Fibroblast of mammary gland (primary cell): Measurements from ENCODE around the gene HABP2.

Experiments used
- DNase-seq: peaks from one replicate; pipeline ENCODE4 v3.0.0-alpha.2; 2010; ENCODE audit warnings: low read depth
- H3K4me3 ChIP-seq: 2 replicates; pipeline ENCODE4 v1.5.1; 2011; ENCODE audit warnings: low read depth, mild to moderate bottlenecking, low read length, moderate library complexity; ENCODE audit not compliant: control insufficient read depth
- TF ChIP-seq, protein P1 (sequence below): conservative IDR thresholded peaks from 2 replicates; pipeline ENCODE4 v1.5.1; 2011; ENCODE audit warnings: low read depth, low read length, inconsistent platforms; ENCODE audit not compliant: control insufficient read depth, insufficient read depth

Gene HABP2

DNA sequence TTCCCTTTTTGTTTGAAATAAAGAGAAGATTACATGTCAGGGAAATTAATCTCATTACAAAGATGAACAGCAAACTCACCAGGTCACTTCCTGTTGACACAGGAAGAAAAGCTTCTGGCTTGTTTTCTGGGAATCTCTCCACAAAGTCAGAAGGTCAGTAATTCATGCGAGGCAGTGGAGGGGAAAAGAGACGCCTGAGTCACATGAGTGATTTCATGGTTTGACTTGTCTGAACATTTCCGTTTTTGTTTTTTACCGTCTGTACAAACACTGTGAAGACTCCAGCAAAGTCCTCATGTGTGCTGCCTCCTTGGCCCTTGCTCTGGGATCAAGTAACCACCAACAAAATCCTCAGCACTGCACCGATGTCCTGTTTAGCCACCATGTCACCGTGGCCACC, 2.5 kb upstream of the HABP2 start:
- TF ChIP-seq, protein P1, sequence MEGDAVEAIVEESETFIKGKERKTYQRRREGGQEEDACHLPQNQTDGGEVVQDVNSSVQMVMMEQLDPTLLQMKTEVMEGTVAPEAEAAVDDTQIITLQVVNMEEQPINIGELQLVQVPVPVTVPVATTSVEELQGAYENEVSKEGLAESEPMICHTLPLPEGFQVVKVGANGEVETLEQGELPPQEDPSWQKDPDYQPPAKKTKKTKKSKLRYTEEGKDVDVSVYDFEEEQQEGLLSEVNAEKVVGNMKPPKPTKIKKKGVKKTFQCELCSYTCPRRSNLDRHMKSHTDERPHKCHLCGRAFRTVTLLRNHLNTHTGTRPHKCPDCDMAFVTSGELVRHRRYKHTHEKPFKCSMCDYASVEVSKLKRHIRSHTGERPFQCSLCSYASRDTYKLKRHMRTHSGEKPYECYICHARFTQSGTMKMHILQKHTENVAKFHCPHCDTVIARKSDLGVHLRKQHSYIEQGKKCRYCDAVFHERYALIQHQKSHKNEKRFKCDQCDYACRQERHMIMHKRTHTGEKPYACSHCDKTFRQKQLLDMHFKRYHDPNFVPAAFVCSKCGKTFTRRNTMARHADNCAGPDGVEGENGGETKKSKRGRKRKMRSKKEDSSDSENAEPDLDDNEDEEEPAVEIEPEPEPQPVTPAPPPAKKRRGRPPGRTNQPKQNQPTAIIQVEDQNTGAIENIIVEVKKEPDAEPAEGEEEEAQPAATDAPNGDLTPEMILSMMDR, result no peak
- DNase-seq, result peak; percentile 38
- H3K4me3 ChIP-seq, result no peak overlapping the region

DNA sequence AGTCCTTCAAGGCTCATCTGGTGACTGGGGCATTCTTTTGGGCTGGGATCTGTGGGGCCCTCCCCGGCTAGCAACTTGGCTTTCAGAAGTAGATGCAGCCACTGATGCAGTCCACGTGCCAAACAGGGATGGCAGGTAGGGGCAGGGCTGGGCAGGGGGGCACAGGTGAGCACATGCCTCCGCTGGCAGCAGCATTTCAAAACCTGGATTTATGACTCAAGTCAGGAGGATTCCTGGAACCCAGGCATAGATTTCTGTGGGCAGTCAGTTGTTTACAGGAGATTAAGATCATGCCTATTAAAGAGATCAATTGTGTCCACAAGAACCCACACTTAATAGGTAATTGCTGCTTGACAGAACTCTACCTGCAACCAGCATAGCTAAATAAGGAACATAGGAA, 839 bp upstream of the HABP2 start:
- TF ChIP-seq, protein P1, result no peak
- DNase-seq, result no peak

DNA sequence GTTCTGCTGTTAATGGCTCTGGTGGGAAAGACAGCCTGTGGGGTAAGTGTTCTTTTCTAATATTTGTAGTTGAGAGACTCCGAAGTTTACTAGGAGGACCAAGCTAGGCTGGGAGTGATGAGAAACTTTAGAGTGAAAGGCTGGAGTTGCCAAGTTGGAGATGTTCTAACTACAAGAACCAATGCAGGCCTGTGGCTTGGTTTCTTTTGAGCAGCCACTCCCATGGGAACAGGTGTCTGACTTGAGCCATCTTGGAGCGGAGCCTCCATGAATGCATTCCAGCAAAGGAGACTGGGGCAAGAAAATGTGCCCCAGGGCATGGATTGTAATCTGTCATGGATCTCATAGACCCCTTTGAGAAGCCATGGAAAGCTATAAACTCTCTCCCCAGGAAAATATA, 296 bp downstream of the HABP2 start:
- TF ChIP-seq, protein P1, result no peak
- DNase-seq, result no peak
- no peak overlapping the region for H3K4me3 ChIP-seq

More for the DNA sequence above, 839 bp upstream of the HABP2 start:
- H3K4me3 ChIP-seq, result no peak overlapping the region

DNA sequence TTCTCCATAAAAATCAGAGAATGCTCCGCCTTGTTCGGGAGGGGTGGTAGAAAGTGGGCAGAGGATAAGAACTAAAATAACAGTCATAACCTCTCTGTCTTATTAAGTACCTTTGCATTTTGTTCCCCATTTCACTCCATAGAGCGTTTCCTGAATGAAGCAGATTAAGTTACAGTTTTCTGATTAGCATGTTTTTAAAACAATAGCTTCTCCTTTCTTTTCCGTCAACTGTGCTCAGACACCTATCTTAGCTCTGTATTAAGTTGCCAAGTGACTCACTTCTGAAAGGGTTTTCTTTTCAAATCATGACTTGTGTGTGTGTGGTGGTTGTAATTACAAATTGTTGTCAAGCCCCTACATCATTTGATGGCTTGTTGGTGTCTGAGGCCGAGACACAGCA, 1.4 kb downstream of the HABP2 start:
- TF ChIP-seq, protein P1, result no peak
- no peak overlapping the region for H3K4me3 ChIP-seq
- DNase-seq, result no peak

DNA sequence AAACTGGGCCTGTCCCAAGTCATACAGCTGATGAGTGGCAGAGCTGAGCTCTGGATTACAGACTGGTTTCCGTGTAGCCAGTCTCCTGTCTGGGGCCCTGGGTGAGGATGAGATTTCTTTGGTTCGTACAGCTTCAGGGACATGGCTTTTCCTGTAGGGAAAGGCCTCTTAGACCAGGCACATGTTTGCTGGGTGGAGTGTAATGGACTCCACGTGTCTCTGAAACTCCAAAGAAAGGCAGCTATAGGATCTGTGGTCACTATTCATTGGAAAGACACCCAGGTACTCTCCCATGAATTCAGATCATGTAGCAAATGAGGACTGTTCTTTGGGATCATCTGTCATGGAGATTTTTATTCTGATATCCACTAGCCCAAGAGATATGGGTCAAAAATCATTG, 2.4 kb downstream of the HABP2 start:
- DNase-seq, result no peak
- TF ChIP-seq, protein P1, result no peak
- no peak overlapping the region for H3K4me3 ChIP-seq

DNA sequence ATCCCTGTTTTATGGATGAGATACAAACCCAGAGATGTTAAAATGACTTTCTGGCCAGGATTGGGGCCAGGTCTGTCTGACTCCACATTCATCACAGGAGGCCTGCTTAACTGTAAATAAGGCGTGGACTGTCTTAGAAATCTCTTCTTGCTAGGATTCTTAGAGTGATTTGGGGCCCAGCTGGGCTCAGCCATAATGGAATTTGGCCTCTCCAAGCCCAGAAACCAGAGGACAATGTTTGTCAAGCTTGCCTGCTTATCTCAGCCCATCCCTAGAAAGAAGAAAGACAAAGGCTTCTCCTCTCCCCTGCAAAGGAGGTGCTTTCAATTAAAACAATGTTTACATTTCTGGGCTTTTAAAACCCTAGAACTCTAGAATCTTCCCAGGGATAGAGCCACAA, 2.9 kb downstream of the HABP2 start:
- TF ChIP-seq, protein P1, result no peak

DNA sequence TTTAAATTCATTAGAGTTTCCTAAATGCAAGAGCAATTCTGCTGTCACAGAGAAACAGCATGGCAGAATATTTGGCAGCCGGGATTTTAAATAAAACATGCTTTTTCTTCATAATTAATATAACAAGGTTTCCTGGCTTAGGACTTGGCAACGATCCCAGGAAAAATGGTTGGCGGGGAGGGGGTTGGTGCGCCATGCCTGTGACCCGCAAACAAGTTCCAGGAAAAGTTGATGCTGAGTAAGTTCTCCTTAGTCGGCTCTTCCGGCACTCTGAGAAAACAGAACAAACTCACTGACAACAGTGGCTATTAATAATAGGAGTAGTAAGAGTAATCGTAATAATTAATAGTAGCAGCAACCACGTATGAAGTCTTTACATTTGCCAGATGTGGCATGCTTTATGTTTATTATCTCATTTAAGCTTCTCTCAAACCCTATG, 4.6 kb downstream of the HABP2 start:
- TF ChIP-seq, protein P1, result no peak
- no peak overlapping the region for H3K4me3 ChIP-seq
- no peak for DNase-seq

More for the DNA sequence above, 2.9 kb downstream of the HABP2 start:
- H3K4me3 ChIP-seq, result no peak overlapping the region
- no peak for DNase-seq
